GM19395 (cell line): ENCODE data around the gene PSKH1.

Experiments
- ATAC-seq: cut with Tn5 transposase; IDR thresholded peaks from one replicate; pipeline ENCODE4 v1.9.1; 2021; ENCODE audit warnings: mild to moderate bottlenecking, moderate library complexity; ENCODE audit not compliant: unreplicated experiment

Gene PSKH1

DNA sequence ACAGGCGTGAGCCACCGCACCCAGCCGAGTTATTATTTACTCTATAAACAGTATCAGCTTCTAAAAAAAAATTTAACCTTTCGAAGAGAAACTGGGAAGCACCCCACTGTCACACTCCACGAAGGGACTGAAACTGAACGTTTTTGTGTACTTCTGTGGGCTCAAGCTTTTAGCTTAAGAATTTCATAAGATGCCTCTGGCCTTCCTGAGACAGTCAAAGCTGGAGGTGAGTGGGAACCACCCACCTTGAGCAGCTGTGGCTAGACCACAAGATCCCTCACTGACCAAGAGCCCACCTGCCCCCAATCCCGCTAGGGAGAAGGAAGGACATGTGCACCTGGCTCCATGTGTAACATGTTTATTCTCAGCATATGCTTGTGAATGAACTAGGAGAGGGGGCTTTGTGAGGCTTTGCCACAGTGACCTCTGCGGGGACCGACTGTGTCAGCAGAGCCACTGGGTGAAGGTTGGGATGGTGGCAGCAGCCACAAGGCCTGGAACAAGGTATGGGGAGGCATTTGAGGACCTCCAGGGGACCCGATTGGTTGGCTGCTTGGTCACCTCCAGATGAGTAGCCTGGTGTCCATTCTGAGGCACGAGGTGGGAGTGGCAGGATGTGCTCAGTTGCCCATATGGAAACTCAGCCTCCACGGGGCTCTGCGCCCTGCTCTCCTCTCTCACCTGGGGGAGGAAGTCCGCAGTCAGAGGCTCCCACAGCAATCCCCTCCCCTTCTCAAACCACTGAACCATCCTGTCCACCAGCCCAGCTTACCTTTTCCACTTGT, 82.5 kb downstream of the PSKH1 start:
- ATAC-seq = no peak

DNA sequence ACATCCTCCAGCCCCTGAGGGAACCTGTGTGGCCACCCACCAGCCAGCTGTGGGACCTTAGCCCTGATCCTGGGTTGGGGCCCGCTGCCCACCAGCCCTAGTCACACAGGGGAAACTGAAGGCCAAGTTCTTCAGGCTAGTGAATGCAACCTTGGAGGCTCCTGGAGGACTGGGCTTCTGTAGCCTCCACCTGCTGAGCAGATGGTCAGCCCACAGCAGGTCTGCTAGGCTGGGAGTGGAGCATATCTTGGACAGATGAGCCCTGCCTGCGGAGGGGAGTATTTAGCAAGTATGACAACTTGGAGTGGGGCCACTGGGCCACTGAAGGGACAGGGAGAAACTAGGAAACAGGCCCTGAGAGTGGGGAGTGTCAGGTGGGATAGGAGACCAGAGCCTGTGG, 83.2 kb downstream of the PSKH1 start:
- no peak for ATAC-seq

DNA sequence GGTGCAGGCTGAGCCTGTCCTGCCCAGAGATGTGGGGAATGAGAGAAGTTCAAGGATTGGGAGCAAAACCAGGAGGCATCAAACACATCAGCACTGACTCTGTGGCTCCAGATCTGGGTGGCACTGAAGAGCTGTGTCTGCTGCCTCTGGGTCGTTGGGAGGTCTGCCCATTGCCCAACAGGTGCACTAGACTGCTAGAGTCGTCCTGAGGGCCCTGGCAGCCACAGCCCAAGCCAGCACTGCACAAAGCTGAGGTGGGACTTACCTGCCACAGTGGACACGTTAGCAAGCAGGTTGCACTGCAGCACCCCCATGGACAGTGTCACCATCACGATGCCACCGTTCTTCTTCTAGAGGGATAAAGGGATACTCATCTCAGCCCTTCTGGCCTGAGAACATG, 84.0 kb downstream of the PSKH1 start:
- no peak for ATAC-seq

DNA sequence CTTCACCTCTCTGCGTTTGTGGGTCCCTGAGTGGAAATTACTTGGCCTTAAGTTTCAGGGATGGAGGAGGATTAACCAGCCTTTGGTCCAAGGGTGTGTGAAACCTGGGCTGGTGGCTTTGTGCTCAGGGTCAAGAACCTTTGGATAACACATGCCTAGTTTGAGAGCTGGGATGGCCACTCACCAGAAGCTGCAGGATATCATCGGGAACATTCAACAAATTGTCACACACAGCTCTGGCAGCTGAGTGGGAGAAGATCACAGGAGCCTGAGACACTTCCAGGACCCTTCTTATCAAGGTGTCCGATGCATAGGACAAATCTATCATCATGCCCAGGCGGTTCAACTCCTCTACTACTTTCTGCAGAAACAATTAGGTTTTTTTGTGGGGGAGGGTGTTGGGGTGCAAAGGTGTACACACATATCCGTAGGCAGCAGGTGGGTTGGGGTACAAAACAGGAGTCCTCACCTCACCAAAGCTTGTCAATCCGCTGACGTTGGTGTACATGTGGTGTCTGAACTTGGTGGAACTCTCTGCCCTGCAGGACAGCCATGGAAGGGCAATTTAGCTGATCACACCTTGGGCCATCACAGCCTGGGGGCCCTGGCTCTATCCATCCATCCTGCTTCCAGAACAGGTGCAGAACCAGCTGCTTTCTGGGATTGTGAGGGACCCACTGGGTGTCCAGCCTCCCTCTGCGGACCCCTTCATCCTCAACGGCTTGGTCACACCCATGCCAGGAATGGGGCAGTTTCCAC, 84.6 kb downstream of the PSKH1 start:
- ATAC-seq = no peak
